HG03565 (cell line): ENCODE results near the gene CDHR4.
"Not testable (repeated sequence)": the region's sequence is repeated elsewhere in the genome, so short reads cannot be mapped to it uniquely, and the experiment has no call there.

ENCODE experiments used
- ATAC-seq: cut with Tn5 transposase; IDR thresholded peaks from one replicate; pipeline ENCODE4 v1.9.1; 2021; ENCODE audit warnings: mild to moderate bottlenecking, moderate library complexity; ENCODE audit not compliant: unreplicated experiment

Gene CDHR4

GRCh38 chr3:49799761-49800160 is at the start of gene CDHR4:
Gene CDHR4 (minus strand): TSS chr3:49799873. CDS start chr3:49799812, 61 bp downstream.
- no peak for ATAC-seq

- no peak for ATAC-seq
Measured at GRCh38 chr3:49845694-49846093, 46.0 kb upstream of the CDHR4 start.

GRCh38 chr3:49844464-49845183 is 45.0 kb upstream of the CDHR4 start:
- no peak for ATAC-seq

GRCh38 chr3:49842843-49843517 is 43.3 kb upstream of the CDHR4 start:
- no peak for ATAC-seq

- ATAC-seq: no peak
Measured at GRCh38 chr3:49841806-49842205, 42.1 kb upstream of the CDHR4 start.

- ATAC-seq: no peak
Measured at GRCh38 chr3:49841126-49841696, 41.5 kb upstream of the CDHR4 start.

GRCh38 chr3:49840388-49840787 is 40.7 kb upstream of the CDHR4 start:
- ATAC-seq: no peak

- ATAC-seq: no peak
Measured at GRCh38 chr3:49839193-49839809, 39.6 kb upstream of the CDHR4 start.

- ATAC-seq: no peak
Measured at GRCh38 chr3:49831341-49831740, 31.7 kb upstream of the CDHR4 start.

- ATAC-seq: no peak
Measured at GRCh38 chr3:49826016-49826415, 26.3 kb upstream of the CDHR4 start.

- ATAC-seq: not testable (repeated sequence)
Measured at GRCh38 chr3:49823131-49823530, 23.5 kb upstream of the CDHR4 start.

- ATAC-seq: no peak
Measured at GRCh38 chr3:49813497-49814174, 14.0 kb upstream of the CDHR4 start, which contains the start of gene UBA7. Gene UBA7 (minus strand): TSS chr3:49813953. CDS start chr3:49813787, 166 bp downstream.

GRCh38 chr3:49812916-49813496 is 13.3 kb upstream of the CDHR4 start:
- no peak for ATAC-seq

- ATAC-seq: no peak
Measured at GRCh38 chr3:49807431-49808114, 7.9 kb upstream of the CDHR4 start.

- no peak for ATAC-seq
Measured at GRCh38 chr3:49806850-49807249, 7.2 kb upstream of the CDHR4 start.

GRCh38 chr3:49805897-49806701 is 6.4 kb upstream of the CDHR4 start:
- no peak for ATAC-seq

GRCh38 chr3:49805367-49805782 is 5.7 kb upstream of the CDHR4 start:
- ATAC-seq: no peak

GRCh38 chr3:49804141-49805041 is 4.7 kb upstream of the CDHR4 start:
- no peak for ATAC-seq
